HG03442 (cell line): ENCODE results near the gene GJA9.

Experiments used
- ATAC-seq: cut with Tn5 transposase; IDR thresholded peaks from one replicate; pipeline ENCODE4 v1.9.1; 2021; ENCODE audit warnings: mild to moderate bottlenecking, moderate library complexity; ENCODE audit not compliant: unreplicated experiment

The GJA9 gene

DNA sequence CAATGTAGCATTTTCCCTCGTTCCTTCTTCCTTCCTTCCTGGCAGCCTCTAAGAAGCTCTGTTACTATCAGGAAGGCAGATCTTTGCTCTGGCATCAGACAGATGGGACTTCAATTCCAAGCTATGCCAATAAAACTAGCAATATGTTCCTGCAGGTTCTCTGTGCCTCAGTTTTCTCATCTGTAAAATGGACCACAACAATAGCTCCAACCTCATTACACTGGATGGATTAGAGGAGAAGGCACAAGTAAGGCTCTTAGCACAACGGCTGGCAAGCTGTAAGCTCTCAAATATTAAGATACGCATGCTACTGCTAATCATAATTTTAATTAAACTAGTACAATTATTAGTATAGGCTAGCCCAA, 49.0 kb downstream of the GJA9 start:
- ATAC-seq: no peak

DNA sequence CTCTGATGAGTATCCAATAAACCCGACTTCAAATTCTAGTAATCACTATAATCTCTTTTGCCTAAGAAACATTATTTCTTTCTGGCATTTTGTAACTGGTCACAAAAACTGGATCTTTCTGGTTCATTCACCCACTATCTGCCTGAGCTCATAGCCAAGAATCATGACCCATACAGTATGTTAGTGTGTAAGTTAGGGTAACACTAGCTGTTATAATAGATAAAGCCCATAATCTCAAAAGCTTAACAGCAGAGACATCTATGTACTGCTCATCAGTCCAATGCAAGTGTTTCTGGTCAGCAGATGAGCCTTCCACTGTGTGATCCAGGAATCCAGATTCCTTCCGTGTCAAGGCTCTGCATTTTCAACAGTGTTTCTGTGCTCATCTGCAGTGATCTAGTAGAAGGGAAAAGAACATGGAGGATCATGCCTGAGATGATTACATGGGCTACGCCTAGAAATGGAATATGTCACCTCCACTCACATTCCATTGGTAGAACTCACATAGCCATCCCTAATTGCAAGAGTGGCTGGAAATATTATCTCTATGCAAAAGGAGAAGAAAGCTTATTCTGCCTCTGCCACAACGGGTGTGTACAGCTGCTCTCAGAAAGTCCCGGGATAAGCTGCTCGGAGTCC, 49.5 kb downstream of the GJA9 start:
- ATAC-seq: no peak

DNA sequence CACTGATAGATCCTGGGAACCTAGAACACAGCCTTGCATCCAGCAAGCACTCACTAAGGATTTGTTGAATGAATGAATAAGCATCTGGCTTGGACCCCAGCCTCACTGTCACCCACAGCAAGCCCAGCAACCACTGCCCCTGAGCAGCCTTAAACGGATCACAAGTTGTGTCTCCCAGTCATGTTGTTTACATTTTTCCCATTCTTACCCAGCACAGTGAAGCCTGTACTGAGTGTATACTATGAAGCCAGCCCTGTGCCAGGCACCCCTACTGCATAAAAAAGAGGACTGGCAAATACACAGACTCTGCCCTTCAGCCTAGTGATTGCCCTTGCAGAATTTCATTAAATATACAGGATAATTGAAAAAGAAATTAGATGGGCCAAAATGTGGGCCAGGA, 52.0 kb downstream of the GJA9 start:
- ATAC-seq: no peak

DNA sequence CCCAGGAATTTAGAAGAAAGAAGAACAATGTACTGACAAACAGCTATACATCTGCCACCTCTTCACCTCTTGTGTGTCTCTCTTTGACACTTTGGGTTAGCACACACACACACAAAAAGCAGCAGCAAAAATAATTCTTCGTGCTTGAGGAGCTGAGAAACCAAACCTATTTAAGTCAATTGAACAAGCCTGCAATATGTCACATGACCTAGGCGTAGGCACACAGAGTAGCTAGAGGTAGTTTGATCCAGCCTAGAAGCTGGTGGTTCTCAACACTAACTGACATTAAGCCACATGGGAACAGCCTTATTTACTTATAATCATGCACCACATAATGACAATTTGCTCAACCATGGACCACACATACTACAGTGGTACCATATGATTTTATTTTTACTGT, 54.1 kb downstream of the GJA9 start:
- no peak for ATAC-seq

DNA sequence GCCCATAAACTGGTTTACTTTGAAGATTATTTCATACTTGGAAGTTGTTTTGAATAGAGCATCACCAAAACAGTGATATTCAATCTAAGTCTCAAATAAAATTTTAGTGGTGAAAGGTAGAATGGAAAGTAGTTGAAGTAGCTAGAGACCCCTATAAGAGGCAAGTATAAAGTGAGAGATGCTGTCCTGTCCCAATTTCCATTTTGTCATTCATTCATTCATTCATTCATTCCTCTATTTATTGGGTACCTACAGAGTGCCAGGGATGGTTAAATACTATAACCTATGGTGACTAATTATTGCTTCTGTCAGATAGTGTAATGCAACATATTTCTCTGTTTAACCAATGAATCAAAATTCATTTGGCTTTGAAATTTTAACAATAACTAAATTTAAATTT, 54.5 kb downstream of the GJA9 start:
- no peak for ATAC-seq

DNA sequence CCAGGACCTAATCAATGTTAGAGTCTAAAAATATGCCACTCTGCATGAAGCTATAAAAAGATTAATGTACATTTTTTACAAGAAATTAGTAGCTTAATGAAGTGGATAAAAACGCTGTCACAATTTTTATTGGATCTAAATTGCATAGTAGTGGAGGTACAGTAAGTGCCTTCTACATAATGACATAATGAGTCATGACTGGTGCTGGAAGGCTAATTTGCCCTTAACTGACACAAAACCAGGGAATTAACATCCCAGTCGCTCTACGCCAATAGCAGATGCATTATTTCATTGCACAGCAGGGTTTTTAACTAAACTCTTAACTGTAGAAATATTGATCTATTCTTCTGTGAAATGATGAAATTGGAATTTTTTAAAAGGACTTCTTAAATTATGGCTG, 55.1 kb downstream of the GJA9 start:
- ATAC-seq: no peak
